ENCODE data around the gene ANKRD7.

ANKRD7 gene

GRCh38 chr7:118183786-118184564 lies 40.5 kb upstream of the ANKRD7 start, which contains the start of gene LSM8 (continued):
- TF ChIP-seq, protein P1, sequence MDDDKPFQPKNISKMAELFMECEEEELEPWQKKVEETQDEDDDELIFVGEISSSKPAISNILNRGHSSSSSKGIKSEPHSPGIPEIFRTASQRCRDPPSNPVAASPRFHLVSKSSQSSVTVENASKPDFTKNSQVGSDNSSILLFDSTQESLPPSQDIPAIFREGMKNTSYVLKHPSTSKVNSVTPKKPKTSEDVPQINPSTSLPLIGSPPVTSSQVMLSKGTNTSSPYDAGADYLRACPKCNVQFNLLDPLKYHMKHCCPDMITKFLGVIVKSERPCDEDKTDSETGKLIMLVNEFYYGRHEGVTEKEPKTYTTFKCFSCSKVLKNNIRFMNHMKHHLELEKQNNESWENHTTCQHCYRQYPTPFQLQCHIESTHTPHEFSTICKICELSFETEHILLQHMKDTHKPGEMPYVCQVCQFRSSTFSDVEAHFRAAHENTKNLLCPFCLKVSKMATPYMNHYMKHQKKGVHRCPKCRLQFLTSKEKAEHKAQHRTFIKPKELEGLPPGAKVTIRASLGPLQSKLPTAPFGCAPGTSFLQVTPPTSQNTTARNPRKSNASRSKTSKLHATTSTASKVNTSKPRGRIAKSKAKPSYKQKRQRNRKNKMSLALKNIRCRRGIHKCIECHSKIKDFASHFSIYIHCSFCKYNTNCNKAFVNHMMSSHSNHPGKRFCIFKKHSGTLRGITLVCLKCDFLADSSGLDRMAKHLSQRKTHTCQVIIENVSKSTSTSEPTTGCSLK (tag by site-specific recombination; IDR thresholded peaks at IDR 0.05) = no peak
- TF ChIP-seq KLF8 (tag by site-specific recombination; IDR thresholded peaks at IDR 0.05) (peak; percentile 35; the same call in 1 of the 2 replicates), ZBTB21 (tag by site-specific recombination; IDR thresholded peaks at IDR 0.05) (no peak; the same call in 1 of the 2 replicates), SP3 (tag by site-specific recombination; IDR thresholded peaks at IDR 0.05) (peak; percentile 52), ZBTB10 (tag by site-specific recombination; IDR thresholded peaks at IDR 0.05) (0 out of 2 replicates have a peak, but pooled peaks have one; percentile 22), GLI4 (tag by site-specific recombination; IDR thresholded peaks at IDR 0.05) (no peak), OVOL3 (tag by site-specific recombination; IDR thresholded peaks at IDR 0.05) (no peak), ZNF701 (tag by site-specific recombination; IDR thresholded peaks at IDR 0.05) (no peak), ZBTB20 (tag by site-specific recombination; IDR thresholded peaks at IDR 0.05) (peak; percentile 96), ZFP41 (tag by site-specific recombination; IDR thresholded peaks at IDR 0.05; ENCODE audit: borderline replicate concordance) (no peak), ZNF510 (tag by site-specific recombination; IDR thresholded peaks at IDR 0.05; ENCODE audit: insufficient replicate concordance) (no peak), PRDM2 (tag by site-specific recombination; IDR thresholded peaks at IDR 0.05; ENCODE audit: borderline replicate concordance) (no peak), ZNF654 (tag by site-specific recombination; IDR thresholded peaks at IDR 0.05; ENCODE audit: low read depth) (no peak), ZNF138 (tag by site-specific recombination; IDR thresholded peaks at IDR 0.05; ENCODE audit: borderline replicate concordance) (no peak), ZNF626 (tag by site-specific recombination; IDR thresholded peaks at IDR 0.05) (no peak), SETDB1 (IDR thresholded peaks at IDR 0.05; ENCODE audit: insufficient read length, low read length) (peak; percentile 24), ZNF449 (tag by site-specific recombination; IDR thresholded peaks at IDR 0.05) (peak; percentile 55), MEIS1 (CRISPR knock-in tag; IDR thresholded peaks at IDR 0.05; ENCODE audit: borderline replicate concordance) (no peak)
- TF ChIP-seq, protein P2, sequence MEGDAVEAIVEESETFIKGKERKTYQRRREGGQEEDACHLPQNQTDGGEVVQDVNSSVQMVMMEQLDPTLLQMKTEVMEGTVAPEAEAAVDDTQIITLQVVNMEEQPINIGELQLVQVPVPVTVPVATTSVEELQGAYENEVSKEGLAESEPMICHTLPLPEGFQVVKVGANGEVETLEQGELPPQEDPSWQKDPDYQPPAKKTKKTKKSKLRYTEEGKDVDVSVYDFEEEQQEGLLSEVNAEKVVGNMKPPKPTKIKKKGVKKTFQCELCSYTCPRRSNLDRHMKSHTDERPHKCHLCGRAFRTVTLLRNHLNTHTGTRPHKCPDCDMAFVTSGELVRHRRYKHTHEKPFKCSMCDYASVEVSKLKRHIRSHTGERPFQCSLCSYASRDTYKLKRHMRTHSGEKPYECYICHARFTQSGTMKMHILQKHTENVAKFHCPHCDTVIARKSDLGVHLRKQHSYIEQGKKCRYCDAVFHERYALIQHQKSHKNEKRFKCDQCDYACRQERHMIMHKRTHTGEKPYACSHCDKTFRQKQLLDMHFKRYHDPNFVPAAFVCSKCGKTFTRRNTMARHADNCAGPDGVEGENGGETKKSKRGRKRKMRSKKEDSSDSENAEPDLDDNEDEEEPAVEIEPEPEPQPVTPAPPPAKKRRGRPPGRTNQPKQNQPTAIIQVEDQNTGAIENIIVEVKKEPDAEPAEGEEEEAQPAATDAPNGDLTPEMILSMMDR (tag by site-specific recombination; IDR thresholded peaks at IDR 0.05) = 0 out of 2 replicates have a peak, but pooled peaks have one; percentile 35
- TF ChIP-seq, protein P3, sequence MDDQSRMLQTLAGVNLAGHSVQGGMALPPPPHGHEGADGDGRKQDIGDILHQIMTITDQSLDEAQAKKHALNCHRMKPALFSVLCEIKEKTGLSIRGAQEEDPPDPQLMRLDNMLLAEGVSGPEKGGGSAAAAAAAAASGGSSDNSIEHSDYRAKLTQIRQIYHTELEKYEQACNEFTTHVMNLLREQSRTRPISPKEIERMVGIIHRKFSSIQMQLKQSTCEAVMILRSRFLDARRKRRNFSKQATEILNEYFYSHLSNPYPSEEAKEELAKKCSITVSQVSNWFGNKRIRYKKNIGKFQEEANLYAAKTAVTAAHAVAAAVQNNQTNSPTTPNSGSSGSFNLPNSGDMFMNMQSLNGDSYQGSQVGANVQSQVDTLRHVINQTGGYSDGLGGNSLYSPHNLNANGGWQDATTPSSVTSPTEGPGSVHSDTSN (CRISPR knock-in tag; IDR thresholded peaks at IDR 0.05) = 0 out of 2 replicates have a peak, but pooled peaks have one; percentile 69
- TF ChIP-seq, protein P4, sequence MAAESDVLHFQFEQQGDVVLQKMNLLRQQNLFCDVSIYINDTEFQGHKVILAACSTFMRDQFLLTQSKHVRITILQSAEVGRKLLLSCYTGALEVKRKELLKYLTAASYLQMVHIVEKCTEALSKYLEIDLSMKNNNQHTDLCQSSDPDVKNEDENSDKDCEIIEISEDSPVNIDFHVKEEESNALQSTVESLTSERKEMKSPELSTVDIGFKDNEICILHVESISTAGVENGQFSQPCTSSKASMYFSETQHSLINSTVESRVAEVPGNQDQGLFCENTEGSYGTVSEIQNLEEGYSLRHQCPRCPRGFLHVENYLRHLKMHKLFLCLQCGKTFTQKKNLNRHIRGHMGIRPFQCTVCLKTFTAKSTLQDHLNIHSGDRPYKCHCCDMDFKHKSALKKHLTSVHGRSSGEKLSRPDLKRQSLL (tag by site-specific recombination; IDR thresholded peaks at IDR 0.05) = peak; percentile 25; the same call in 1 of the 2 replicates
